HEK293 (cell line): Measurements from ENCODE around the gene SCAF1.

ENCODE experiments used
- ZFP3 ChIP-seq: fragments of 450-650 bp; formaldehyde crosslinking; IDR thresholded peaks from 2 replicates; pipeline ENCODE4 v1.5.1; 2016; ENCODE audit warnings: low read depth, missing biosample characterization, missing genetic modification characterization
- ZNF530 ChIP-seq: fragments of 450-650 bp; formaldehyde crosslinking; IDR thresholded peaks from 2 replicates; pipeline ENCODE4 v1.5.1; 2016; ENCODE audit warnings: low read depth, missing biosample characterization, missing genetic modification characterization
- ZNF549 ChIP-seq: fragments of 450-650 bp; IDR thresholded peaks from 2 replicates; pipeline ENCODE4 v1.5.1; 2018; ENCODE audit warnings: missing biosample characterization, missing genetic modification characterization, mild to moderate bottlenecking, inconsistent platforms, moderate library complexity
- ZNF561 ChIP-seq: fragments of 450-650 bp; IDR thresholded peaks from 2 replicates; pipeline ENCODE4 v1.5.1; 2018; ENCODE audit warnings: missing biosample characterization, missing genetic modification characterization, borderline replicate concordance
- ZNF792 ChIP-seq: fragments of 450-650 bp; formaldehyde crosslinking; IDR thresholded peaks from 2 replicates; pipeline ENCODE4 v1.5.1; 2016; ENCODE audit warnings: missing biosample characterization, missing genetic modification characterization
- TF ChIP-seq, protein P1 (sequence below): fragments of 450-650 bp; formaldehyde crosslinking; IDR thresholded peaks from 2 replicates; pipeline ENCODE4 v1.5.1; 2016; ENCODE audit warnings: missing biosample characterization, missing genetic modification characterization

DNA sequence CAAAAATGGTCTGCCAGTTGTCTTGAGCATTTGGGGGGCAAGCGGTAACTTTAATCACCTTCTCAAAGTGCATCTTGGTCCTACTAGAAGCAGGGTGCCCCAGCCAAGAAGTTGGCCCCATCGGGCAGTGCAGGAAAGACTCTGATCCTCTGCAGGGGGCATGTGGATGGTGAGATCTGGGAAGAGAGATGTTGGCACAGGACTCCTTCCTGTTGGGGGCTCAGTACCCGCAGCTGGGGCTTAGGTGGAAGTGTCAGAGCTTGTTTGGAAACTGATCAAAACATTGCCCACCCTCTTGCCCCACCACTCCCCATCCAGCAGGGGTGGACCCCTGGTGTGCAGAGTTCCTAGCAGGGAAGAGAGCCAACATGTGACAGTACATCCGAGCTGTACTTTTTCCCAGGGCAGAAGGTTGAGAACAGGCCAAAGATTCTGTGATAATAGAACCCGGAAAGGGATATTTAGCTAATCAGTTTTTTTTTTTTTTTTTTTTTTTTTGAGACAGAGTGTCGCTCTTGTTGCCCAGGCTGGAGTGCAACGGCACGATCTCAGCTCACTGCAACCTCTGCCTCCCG lies 10.9 kb upstream of the SCAF1 start:
- TF ChIP-seq, protein P1, sequence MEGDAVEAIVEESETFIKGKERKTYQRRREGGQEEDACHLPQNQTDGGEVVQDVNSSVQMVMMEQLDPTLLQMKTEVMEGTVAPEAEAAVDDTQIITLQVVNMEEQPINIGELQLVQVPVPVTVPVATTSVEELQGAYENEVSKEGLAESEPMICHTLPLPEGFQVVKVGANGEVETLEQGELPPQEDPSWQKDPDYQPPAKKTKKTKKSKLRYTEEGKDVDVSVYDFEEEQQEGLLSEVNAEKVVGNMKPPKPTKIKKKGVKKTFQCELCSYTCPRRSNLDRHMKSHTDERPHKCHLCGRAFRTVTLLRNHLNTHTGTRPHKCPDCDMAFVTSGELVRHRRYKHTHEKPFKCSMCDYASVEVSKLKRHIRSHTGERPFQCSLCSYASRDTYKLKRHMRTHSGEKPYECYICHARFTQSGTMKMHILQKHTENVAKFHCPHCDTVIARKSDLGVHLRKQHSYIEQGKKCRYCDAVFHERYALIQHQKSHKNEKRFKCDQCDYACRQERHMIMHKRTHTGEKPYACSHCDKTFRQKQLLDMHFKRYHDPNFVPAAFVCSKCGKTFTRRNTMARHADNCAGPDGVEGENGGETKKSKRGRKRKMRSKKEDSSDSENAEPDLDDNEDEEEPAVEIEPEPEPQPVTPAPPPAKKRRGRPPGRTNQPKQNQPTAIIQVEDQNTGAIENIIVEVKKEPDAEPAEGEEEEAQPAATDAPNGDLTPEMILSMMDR (tag by site-specific recombination) = no peak
- TF ChIP-seq ZNF561 (tag by site-specific recombination) (no peak), ZNF549 (tag by site-specific recombination) (no peak), ZNF530 (tag by site-specific recombination) (no peak), ZNF792 (no peak), ZFP3 (tag by site-specific recombination) (no peak)
